Measurements from ENCODE around the gene CAMTA1.
A peak's percentile ranks its signal among the peaks of the same experiment; 100 is the strongest.

Gene CAMTA1

GRCh38 chr1:7335224-7335879 lies 550.1 kb downstream of the CAMTA1 start:
- no peak for TF ChIP-seq CTCF (conservative IDR thresholded peaks at IDR 0.05; ENCODE audit: control insufficient read depth, insufficient read depth, low read depth, low read length)
- H3K4me3 ChIP-seq (ENCODE audit: control insufficient read depth, low read depth, low read length): no peak overlapping the region
- DNase-seq (ENCODE audit: low read depth): no peak

- DNase-seq (ENCODE audit: low read depth): no peak
- TF ChIP-seq CTCF (conservative IDR thresholded peaks at IDR 0.05; ENCODE audit: control insufficient read depth, insufficient read depth, low read depth, low read length): no peak
- H3K4me3 ChIP-seq (ENCODE audit: control insufficient read depth, low read depth, low read length): no peak overlapping the region
Observed at GRCh38 chr1:7338439-7338838, 553.2 kb downstream of the CAMTA1 start.

- no peak for TF ChIP-seq CTCF (conservative IDR thresholded peaks at IDR 0.05; ENCODE audit: control insufficient read depth, insufficient read depth, low read depth, low read length)
- no peak overlapping the region for H3K4me3 ChIP-seq (ENCODE audit: control insufficient read depth, low read depth, low read length)
- DNase-seq (ENCODE audit: low read depth): no peak
Observed at GRCh38 chr1:7339014-7339413, 553.8 kb downstream of the CAMTA1 start.

GRCh38 chr1:7339953-7340352 lies 554.7 kb downstream of the CAMTA1 start:
- peak; percentile 8 for DNase-seq (ENCODE audit: low read depth)
- H3K4me3 ChIP-seq (ENCODE audit: control insufficient read depth, low read depth, low read length): no peak overlapping the region
- TF ChIP-seq CTCF (conservative IDR thresholded peaks at IDR 0.05; ENCODE audit: control insufficient read depth, insufficient read depth, low read depth, low read length): no peak

- no peak for DNase-seq (ENCODE audit: low read depth)
- no peak for TF ChIP-seq CTCF (conservative IDR thresholded peaks at IDR 0.05; ENCODE audit: control insufficient read depth, insufficient read depth, low read depth, low read length)
- H3K4me3 ChIP-seq (ENCODE audit: control insufficient read depth, low read depth, low read length): no peak overlapping the region
Observed at GRCh38 chr1:7341145-7341905, 556.1 kb downstream of the CAMTA1 start.

DNA sequence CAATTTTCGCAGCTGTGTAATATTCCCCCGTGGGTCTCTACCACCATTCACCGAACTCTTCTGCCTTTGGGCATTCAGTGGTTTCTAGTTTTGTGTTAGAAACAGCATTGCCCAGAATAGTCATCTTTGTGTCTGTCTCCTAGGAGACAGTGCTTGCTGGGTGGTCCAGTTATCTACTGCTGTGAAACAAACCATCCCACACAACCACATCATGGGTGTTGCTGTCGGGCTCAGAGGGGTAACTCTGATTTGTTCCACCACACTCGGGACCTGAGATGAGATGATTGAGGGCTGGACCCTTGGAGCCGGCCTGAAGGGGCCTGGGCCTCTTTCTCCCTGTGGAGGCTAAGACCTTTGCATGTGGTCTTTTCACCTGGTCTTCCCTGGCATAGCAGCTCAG lies 558.6 kb downstream of the CAMTA1 start:
- TF ChIP-seq CTCF (conservative IDR thresholded peaks at IDR 0.05; ENCODE audit: control insufficient read depth, insufficient read depth, low read depth, low read length): no peak

More for the DNA sequence above, 558.6 kb downstream of the CAMTA1 start:
- no peak for DNase-seq (ENCODE audit: low read depth)
- no peak overlapping the region for H3K4me3 ChIP-seq (ENCODE audit: control insufficient read depth, low read depth, low read length)

Measured in fibroblast of mammary gland (primary cell).